Uterus (tissue), 2 donors: ENCODE measurements around the gene CD33.

Source experiments
- POLR2A ChIP-seq, 2 donors: fragments of 450-650 bp; IDR thresholded peaks; one replicate each; pipeline ENCODE4 v1.6.1; 2016; ENCODE audit warnings: antibody characterized with exemption in 2 of 2, mild to moderate bottlenecking in 1 of 2, moderate library complexity in 1 of 2
- TF ChIP-seq, protein P1 (sequence below), 4 experiments: fragments of 200-600 bp in 2 of 4; fragments of 450-650 bp in 2 of 4; sonication (generic) in 2 of 4; IDR thresholded peaks; one replicate each; pipeline ENCODE4 v1.5.1; 2016 to 2019; ENCODE audit warnings: antibody characterized with exemption in 4 of 4, mild to moderate bottlenecking in 2 of 4, moderate library complexity in 1 of 4

GRCh38 chr19:51227326-51227725 is 2.4 kb downstream of the CD33 start:
- TF ChIP-seq POLR2A (IDR thresholded peaks at IDR 0.05), result no peak
- TF ChIP-seq, protein P1, sequence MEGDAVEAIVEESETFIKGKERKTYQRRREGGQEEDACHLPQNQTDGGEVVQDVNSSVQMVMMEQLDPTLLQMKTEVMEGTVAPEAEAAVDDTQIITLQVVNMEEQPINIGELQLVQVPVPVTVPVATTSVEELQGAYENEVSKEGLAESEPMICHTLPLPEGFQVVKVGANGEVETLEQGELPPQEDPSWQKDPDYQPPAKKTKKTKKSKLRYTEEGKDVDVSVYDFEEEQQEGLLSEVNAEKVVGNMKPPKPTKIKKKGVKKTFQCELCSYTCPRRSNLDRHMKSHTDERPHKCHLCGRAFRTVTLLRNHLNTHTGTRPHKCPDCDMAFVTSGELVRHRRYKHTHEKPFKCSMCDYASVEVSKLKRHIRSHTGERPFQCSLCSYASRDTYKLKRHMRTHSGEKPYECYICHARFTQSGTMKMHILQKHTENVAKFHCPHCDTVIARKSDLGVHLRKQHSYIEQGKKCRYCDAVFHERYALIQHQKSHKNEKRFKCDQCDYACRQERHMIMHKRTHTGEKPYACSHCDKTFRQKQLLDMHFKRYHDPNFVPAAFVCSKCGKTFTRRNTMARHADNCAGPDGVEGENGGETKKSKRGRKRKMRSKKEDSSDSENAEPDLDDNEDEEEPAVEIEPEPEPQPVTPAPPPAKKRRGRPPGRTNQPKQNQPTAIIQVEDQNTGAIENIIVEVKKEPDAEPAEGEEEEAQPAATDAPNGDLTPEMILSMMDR (IDR thresholded peaks at IDR 0.05), result no peak
